H1 (cell line): Measurements from ENCODE around the gene GFAP. TPM values are rescaled to one million over a fixed set of nuclear protein-coding genes. Genes with fewer than 3 reads are reported as not detected.

Source experiments
- BCL11A ChIP-seq, 2 experiments: IDR thresholded peaks; one replicate each; pipeline ENCODE4 v1.6.1; 2011; ENCODE audit warnings: low read depth in 2 of 2, low read length in 2 of 2, mild to moderate bottlenecking in 2 of 2
- BRCA1 ChIP-seq: IDR thresholded peaks from 2 replicates; pipeline ENCODE4 v1.6.1; 2012; ENCODE audit warnings: low read depth, low read length, improper control_type of control experiment
- CTBP2 ChIP-seq: IDR thresholded peaks from 2 replicates; pipeline ENCODE4 v1.7.0; 2011; ENCODE audit warnings: borderline replicate concordance, mild to moderate bottlenecking, moderate library complexity, mixed read lengths, low read length; ENCODE audit not compliant: insufficient read depth, insufficient read length
- GABPA ChIP-seq: IDR thresholded peaks from 2 replicates; pipeline ENCODE4 v1.6.1; 2011; ENCODE audit warnings: mild to moderate bottlenecking, low read length, moderate library complexity, borderline replicate concordance; ENCODE audit not compliant: insufficient read depth
- NRF1 ChIP-seq: IDR thresholded peaks from 2 replicates; pipeline ENCODE4 v1.6.1; 2011; ENCODE audit warnings: mild to moderate bottlenecking, low read depth, low read length, improper control_type of control experiment
- RBBP5 ChIP-seq: IDR thresholded peaks from 2 replicates; pipeline ENCODE4 v1.7.1; 2012; ENCODE audit warnings: low read depth, mild to moderate bottlenecking, inconsistent platforms, low read length, moderate library complexity, borderline replicate concordance
- RFX5 ChIP-seq: IDR thresholded peaks from 2 replicates; pipeline ENCODE4 v1.6.1; 2011; ENCODE audit warnings: low read depth, low read length, improper control_type of control experiment, borderline replicate concordance
- polyA plus RNA-seq, 7 experiments: library from polyadenylated mRNA; depleted of rRNA in 3 of 7; stranded (reverse) in 5 of 7; unstranded in 2 of 7; fragments of >200 nt in 5 of 7; fragments of 200-250 nt in 2 of 7; gene quantifications; 1 replicate in 5 of 7; 2 replicates in 1 of 7; 4 replicates in 1 of 7; pipeline versions ENCODE4 v1.2.1 to v1.2.3, GENCODE V29; 2011 to 2013; ENCODE audit warnings: missing spikeins in 2 of 7, mixed read lengths in 2 of 7
- total RNA-seq: library from RNA; stranded (reverse); fragmentation: NEBNext Ultra II Directional; extraction: Animal tissue kit (Norgen Biotek cat#: 25700); gene quantifications from 2 replicates; pipeline ENCODE4 v1.2.1, GENCODE V29; 2021

GFAP gene
- total and polyA plus RNA-seq, 2 of the 8 experiments (the other 6 are each of a cell fraction or from before 2014, with no cell fraction given): 1.3 to 1.5 TPM

DNA sequence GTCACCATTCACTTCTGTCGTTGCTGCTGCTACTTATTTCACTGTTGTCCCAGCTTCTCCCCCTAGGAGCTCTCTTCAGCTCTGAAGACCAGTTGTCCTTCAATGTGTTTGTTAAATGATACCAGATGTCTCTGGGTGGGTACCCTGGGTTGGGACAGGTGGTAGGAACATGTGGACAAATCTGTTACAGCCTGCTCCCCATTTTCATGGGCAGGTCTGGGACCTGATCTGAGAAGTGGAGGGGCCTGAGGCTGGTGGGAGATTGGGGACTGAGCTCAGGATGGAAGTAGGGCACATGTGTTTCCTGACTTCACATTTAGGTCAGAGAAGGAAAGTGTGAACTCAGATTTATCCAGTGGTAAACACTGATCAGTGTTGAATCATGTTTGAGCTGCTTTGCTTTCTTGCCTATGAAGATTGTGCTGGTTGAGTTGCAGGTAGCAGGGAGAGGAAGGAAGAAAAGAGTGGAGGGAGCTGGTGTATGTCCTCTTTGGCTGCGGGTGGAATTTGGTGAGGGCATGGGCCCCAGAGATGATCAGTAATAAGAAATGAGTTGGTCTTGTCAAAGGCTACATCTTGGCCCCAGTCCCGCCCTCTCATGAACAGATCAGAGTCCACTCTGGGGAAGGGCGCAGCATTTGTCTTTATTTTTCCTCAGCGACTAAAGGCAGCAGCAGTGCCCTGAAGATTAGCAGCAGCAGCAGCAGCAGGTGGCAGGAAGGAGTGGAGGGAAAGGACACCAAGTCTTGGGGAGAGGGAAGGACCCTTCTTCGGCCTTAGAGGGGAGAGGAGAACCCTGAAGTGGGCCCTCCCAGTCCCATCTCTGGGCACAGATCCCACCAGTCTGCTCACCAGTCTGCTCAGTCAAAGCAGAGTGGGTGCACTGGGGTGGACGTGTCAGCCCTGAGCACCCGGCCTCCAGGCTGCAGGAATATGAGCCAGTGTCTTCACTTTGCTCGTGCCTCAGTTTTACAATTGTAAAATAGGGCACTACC is 10.0 kb downstream of the GFAP start (continued):
- TF ChIP-seq CTBP2: no peak
- TF ChIP-seq BCL11A (IDR thresholded peaks at IDR 0.05; ENCODE audit: low read depth in 2 of 2, low read length in 2 of 2): no peak
- no peak for TF ChIP-seq RFX5
- TF ChIP-seq GABPA: no peak
- no peak for TF ChIP-seq NRF1
- TF ChIP-seq RBBP5: no peak
- TF ChIP-seq BRCA1: no peak
